C4-2B (cell line): ENCODE measurements around the gene CFHR4.

Experiments
- ZFX ChIP-seq: fragments of 450-650 bp; IDR thresholded peaks from 2 replicates; pipeline ENCODE4 v1.6.1; 2017
- TF ChIP-seq, protein P1 (sequence below): fragments of 450-650 bp; conservative IDR thresholded peaks from 2 replicates; pipeline ENCODE4 v1.5.1; 2017; ENCODE audit warnings: mild to moderate bottlenecking

DNA sequence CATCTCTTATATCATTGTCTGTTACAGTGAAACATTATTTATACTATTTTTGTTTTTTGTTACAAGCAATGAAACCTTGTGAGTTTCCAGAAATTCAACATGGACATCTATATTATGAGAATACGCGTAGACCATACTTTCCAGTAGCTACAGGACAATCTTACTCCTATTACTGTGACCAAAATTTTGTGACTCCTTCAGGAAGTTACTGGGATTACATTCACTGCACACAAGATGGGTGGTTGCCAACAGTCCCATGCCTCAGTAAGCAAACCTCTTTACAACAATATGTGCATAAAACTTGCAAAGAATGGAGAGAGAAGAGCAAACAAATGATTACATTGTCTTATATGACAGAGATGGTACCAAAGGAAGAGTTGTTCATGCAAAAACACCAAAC is 22.4 kb downstream of the CFHR4 start:
- TF ChIP-seq, protein P1, sequence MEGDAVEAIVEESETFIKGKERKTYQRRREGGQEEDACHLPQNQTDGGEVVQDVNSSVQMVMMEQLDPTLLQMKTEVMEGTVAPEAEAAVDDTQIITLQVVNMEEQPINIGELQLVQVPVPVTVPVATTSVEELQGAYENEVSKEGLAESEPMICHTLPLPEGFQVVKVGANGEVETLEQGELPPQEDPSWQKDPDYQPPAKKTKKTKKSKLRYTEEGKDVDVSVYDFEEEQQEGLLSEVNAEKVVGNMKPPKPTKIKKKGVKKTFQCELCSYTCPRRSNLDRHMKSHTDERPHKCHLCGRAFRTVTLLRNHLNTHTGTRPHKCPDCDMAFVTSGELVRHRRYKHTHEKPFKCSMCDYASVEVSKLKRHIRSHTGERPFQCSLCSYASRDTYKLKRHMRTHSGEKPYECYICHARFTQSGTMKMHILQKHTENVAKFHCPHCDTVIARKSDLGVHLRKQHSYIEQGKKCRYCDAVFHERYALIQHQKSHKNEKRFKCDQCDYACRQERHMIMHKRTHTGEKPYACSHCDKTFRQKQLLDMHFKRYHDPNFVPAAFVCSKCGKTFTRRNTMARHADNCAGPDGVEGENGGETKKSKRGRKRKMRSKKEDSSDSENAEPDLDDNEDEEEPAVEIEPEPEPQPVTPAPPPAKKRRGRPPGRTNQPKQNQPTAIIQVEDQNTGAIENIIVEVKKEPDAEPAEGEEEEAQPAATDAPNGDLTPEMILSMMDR = peak; percentile 44
- TF ChIP-seq ZFX = no peak
